Stomach (tissue), 9 donors: ENCODE measurements around the gene MBNL2. TPM values are rescaled to one million over a fixed set of nuclear protein-coding genes. Genes with fewer than 3 reads are reported as not detected.

ENCODE experiments used
- DNase-seq, 2 donors: peaks; one replicate each; pipeline versions ENCODE4 v3.0.0 to v3.0.0-alpha.2; 2013 to 2019
- H3K27ac ChIP-seq, 5 donors: fragments of 200-600 bp in 4 of 5; sonication (generic) in 4 of 5; one replicate each; pipeline ENCODE4 v1.5.1; 2013 to 2019; ENCODE audit warnings: mild to moderate bottlenecking in 1 of 5, moderate library complexity in 1 of 5
- H3K27me3 ChIP-seq, 3 donors: fragments of 200-600 bp; sonication (generic); one replicate each; pipeline ENCODE4 v1.5.1; 2017 to 2019; ENCODE audit warnings: mixed run types in 1 of 3
- H3K36me3 ChIP-seq, 4 donors: fragments of 200-600 bp; sonication (generic); 1 replicate in 3 of 4; 2 replicates in 1 of 4; pipeline ENCODE4 v1.5.1; 2016 to 2019
- H3K4me1 ChIP-seq, 4 donors: fragments of 200-600 bp; sonication (generic); one replicate each; pipeline ENCODE4 v1.5.1; 2016 to 2019
- H3K4me3 ChIP-seq, 4 donors: fragments of 200-600 bp; sonication (generic) in 3 of 4; one replicate each; pipeline ENCODE4 v1.5.1; 2016 to 2019; ENCODE audit warnings: mild to moderate bottlenecking in 1 of 4
- H3K9me3 ChIP-seq, 4 donors: fragments of 200-600 bp; sonication (generic); one replicate each; pipeline ENCODE4 v1.5.1; 2016 to 2019
- CTCF ChIP-seq, 7 experiments: fragments of 450-650 bp in 4 of 7; fragments of 200-600 bp in 3 of 7; sonication (generic) in 3 of 7; IDR thresholded peaks; one replicate each; pipeline ENCODE4 v1.5.1; 2016 to 2019; ENCODE audit warnings: antibody characterized with exemption in 7 of 7, control low read depth in 2 of 7, mild to moderate bottlenecking in 1 of 7
- EP300 ChIP-seq: sonication (generic); formaldehyde crosslinking; IDR thresholded peaks from one replicate; pipeline ENCODE4 v1.6.1; 2017; ENCODE audit warnings: antibody characterized with exemption
- POLR2A ChIP-seq, 4 donors: fragments of 450-650 bp; IDR thresholded peaks; one replicate each; pipeline ENCODE4 v1.6.1; 2016; ENCODE audit warnings: antibody characterized with exemption in 4 of 4, control low read depth in 2 of 4, mild to moderate bottlenecking in 1 of 4, moderate library complexity in 1 of 4
- POLR2AphosphoS5 ChIP-seq, 3 donors: sonication (generic); formaldehyde crosslinking; IDR thresholded peaks; one replicate each; pipeline ENCODE4 v1.6.1; 2016; ENCODE audit warnings: antibody characterized with exemption in 3 of 3
- WGBS, 5 donors: extraction: QIAGEN DNeasy Blood & Tissue Kit in 3 of 5; methylation state at CpG; one replicate each; pipeline versions ENCODE4 v1.1.5 to v1.1.7; 2013 to 2018; 5-methylcytosine and 5-hydroxymethylcytosine counted together
- intact Hi-C: fragments of 100-400 bp; cut with DNase I; formaldehyde crosslinking; loops from one replicate; pipeline ENCODE4 v1.15.1; 2023; ENCODE audit warnings: low total_unique reads
- polyA plus RNA-seq, 3 donors: library from polyadenylated mRNA; stranded (reverse); fragments of 200-250 nt; gene quantifications; one replicate each; pipeline ENCODE4 v1.2.3, GENCODE V29; 2013
- total RNA-seq, 5 donors: library from RNA; depleted of rRNA; stranded (reverse); fragments of >200 nt; gene quantifications; one replicate each; pipeline versions ENCODE4 v1.1.0 to v1.2.3, GENCODE V29; 2014 to 2016
- donor health status: healthy with polysubstance abuse.
- donor health status: Bipolar disorder and iron deficiency.
- donor health status: healthy.

MBNL2 gene
- total and polyA plus RNA-seq, 8 donors = 8.3 to 74.5 (median 25.6) TPM

- Histone ChIP-seq H3K27ac (no peak overlapping the region), H3K4me1 (peaks cover 20 to 84% (median 51%) of the 10 kb centered on the region in 4 donors), H3K9me3 (no peaks in the 10 kb centered on the region), H3K4me3 (no peak overlapping the region), H3K27me3 (no peaks in the 10 kb centered on the region), H3K36me3 (no peaks in the 10 kb centered on the region)
- WGBS, 5 donors = 82 to 93% (median 92%) methylated on average over 4 of the region's 4 CpGs
- intact Hi-C loops = no loop called here
- DNase-seq = no peak
- no peak for TF ChIP-seq CTCF (IDR thresholded peaks at IDR 0.05)
- no peak for TF ChIP-seq POLR2AphosphoS5 (IDR thresholded peaks at IDR 0.05)
- no peak for TF ChIP-seq POLR2A (IDR thresholded peaks at IDR 0.05)
- no peak for TF ChIP-seq EP300
These were observed 60.6 kb downstream of the MBNL2 start for GRCh38 chr13:97282705-97283104.

- no peaks in the 10 kb centered on the region for H3K9me3 ChIP-seq
- TF ChIP-seq CTCF (IDR thresholded peaks at IDR 0.05) (no peak), POLR2A (IDR thresholded peaks at IDR 0.05) (no peak), EP300 (no peak), POLR2AphosphoS5 (IDR thresholded peaks at IDR 0.05) (no peak)
- DNase-seq = no peak
- WGBS, 5 donors = 88 to 97% (median 90%) methylated on average over 2 of the region's 2 CpGs
- H3K4me3 ChIP-seq = no peak overlapping the region
- H3K36me3 ChIP-seq = no peaks in the 10 kb centered on the region
- peaks cover 11 to 81% (median 49%) of the 10 kb centered on the region in 4 donors for H3K4me1 ChIP-seq
- intact Hi-C loops = no loop called here
- H3K27me3 ChIP-seq = no peaks in the 10 kb centered on the region
- no peak overlapping the region for H3K27ac ChIP-seq
These were observed 61.8 kb downstream of the MBNL2 start for GRCh38 chr13:97283888-97284287.

GRCh38 chr13:97284558-97284957 lies 62.4 kb downstream of the MBNL2 start:
- H3K4me1 ChIP-seq = peaks cover 8 to 79% (median 48%) of the 10 kb centered on the region in 4 donors
- H3K27ac ChIP-seq = no peak overlapping the region
- TF ChIP-seq CTCF (IDR thresholded peaks at IDR 0.05) = no peak
- no peak for TF ChIP-seq POLR2AphosphoS5 (IDR thresholded peaks at IDR 0.05)
- TF ChIP-seq EP300 = no peak
- no peak for TF ChIP-seq POLR2A (IDR thresholded peaks at IDR 0.05)
- intact Hi-C loops = no loop called here
- no peaks in the 10 kb centered on the region for H3K36me3 ChIP-seq
- WGBS, 5 donors = 75 to 90% (median 85%) methylated on average over 3 of the region's 3 CpGs
- H3K27me3 ChIP-seq = no peaks in the 10 kb centered on the region
- H3K9me3 ChIP-seq = no peaks in the 10 kb centered on the region
- no peak for DNase-seq
- no peak overlapping the region for H3K4me3 ChIP-seq

GRCh38 chr13:97285221-97285955 lies 63.3 kb downstream of the MBNL2 start:
- peaks cover 8 to 73% (median 41%) of the 10 kb centered on the region in 4 donors for H3K4me1 ChIP-seq
- no peak for DNase-seq
- H3K27ac ChIP-seq = no peak overlapping the region
- no peaks in the 10 kb centered on the region for H3K9me3 ChIP-seq
- WGBS, 5 donors = 83 to 87% (median 86%) methylated on average over 6 of the region's 6 CpGs
- no peaks in the 10 kb centered on the region for H3K36me3 ChIP-seq
- H3K27me3 ChIP-seq = no peaks in the 10 kb centered on the region
- no peak overlapping the region for H3K4me3 ChIP-seq
- no peak for TF ChIP-seq EP300
- no peak for TF ChIP-seq CTCF (IDR thresholded peaks at IDR 0.05)
- no peak for TF ChIP-seq POLR2A (IDR thresholded peaks at IDR 0.05)
- no peak for TF ChIP-seq POLR2AphosphoS5 (IDR thresholded peaks at IDR 0.05)
- intact Hi-C loops = no loop called here
